ENCODE results near the gene CNTNAP4.

CNTNAP4 gene

DNA sequence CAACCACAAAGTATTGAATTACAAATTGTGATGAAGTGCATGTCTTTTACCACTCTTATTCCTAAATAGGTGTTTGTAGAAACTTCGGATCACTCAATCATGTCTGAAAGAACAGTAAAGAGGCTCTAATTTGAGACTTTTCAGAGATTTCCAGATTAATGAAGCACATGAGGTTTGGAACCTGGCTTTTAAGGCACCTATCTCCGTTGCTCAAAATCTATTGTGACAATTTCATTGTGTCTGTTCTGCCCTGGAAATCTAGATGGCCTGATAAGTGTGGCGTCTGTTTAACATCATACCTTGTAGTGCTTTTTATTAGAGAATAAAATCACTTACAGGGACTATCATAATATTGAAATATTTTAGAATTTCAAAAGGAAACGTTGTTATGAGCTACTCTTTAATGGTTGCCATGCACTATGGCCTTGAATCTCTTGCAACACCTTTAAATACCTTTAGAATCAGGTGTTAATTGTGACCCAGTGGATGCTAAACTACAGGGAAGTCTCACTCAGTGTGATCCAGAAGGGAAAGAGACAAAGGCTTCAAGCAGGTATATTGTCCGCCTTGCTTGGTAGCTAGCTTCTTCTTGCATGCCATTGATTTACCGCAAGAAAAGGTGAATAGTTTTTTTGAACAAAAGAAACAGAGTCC, 210.3 kb downstream of the CNTNAP4 start:
- Histone ChIP-seq H3K9ac (ENCODE audit: low read length) (no peak overlapping the region), H3K27ac (ENCODE audit: low read depth, low read length) (no peak overlapping the region), H3K36me3 (ENCODE audit: control insufficient read depth, insufficient read depth, low read length) (no peaks in the 10 kb centered on the region), H3K27me3 (ENCODE audit: control insufficient read depth, insufficient read depth, low read length) (peaks cover 51% of the 10 kb centered on the region), H3K4me3 (ENCODE audit: low read depth, low read length) (no peak overlapping the region), H3K4me1 (ENCODE audit: control insufficient read depth, insufficient read depth, low read length) (no peaks in the 10 kb centered on the region), H3K9me3 (ENCODE audit: control insufficient read depth, insufficient read depth, low read depth, low read length) (no peaks in the 10 kb centered on the region)

DNA sequence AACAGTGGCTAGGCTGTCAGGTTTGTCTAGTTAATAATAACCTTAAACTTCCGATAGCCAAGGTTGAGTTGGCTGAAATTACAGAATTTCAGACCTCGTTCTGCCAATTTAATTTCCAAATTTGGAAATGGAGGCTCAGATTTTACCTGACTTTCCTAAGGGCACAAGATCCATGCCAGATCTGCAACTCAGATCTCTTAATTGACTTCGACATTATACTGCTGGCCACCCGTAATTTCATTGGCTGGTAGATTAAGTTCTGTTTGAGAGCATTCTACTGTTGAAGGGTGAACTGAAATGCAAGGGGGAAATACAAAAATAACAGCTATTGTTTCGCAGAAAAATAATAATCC, 210.8 kb downstream of the CNTNAP4 start:
- H3K27me3 ChIP-seq (ENCODE audit: control insufficient read depth, insufficient read depth, low read length), result peaks cover 48% of the 10 kb centered on the region
- H3K27ac ChIP-seq (ENCODE audit: low read depth, low read length), result no peak overlapping the region
- H3K4me1 ChIP-seq (ENCODE audit: control insufficient read depth, insufficient read depth, low read length), result no peaks in the 10 kb centered on the region
- no peaks in the 10 kb centered on the region for H3K36me3 ChIP-seq (ENCODE audit: control insufficient read depth, insufficient read depth, low read length)
- no peak overlapping the region for H3K4me3 ChIP-seq (ENCODE audit: low read depth, low read length)
- no peak overlapping the region for H3K9ac ChIP-seq (ENCODE audit: low read length)
- no peaks in the 10 kb centered on the region for H3K9me3 ChIP-seq (ENCODE audit: control insufficient read depth, insufficient read depth, low read depth, low read length)

DNA sequence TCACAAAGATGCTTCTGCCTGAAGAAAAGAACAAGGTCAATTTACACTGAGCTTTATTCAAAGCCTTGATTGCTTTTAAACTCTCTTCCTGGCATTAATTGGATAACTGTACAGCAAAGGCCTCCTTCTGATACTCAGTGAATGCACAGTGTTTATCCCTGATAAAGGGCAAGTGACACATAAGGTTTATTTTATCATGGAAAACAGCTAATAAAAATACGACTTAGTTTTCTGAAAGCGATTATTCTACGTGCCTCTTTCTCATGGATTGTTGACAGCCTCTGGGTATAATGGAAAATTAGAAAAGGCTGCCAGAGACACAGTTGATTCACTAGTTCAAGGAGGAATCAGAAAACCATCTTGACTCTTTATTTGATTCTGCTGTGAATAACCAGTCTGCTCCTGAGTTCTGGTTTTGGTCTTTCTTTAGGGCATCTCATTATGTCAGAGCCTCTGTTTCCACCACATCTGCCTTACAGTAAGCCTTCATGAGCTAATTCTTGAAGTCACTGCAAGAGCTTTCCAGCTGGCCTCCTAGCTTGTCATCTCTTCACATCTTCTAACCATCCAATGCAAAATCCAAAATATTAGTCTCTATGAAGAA, 212.9 kb downstream of the CNTNAP4 start:
- H3K9ac ChIP-seq (ENCODE audit: low read length), result no peak overlapping the region
- no peaks in the 10 kb centered on the region for H3K36me3 ChIP-seq (ENCODE audit: control insufficient read depth, insufficient read depth, low read length)
- H3K4me1 ChIP-seq (ENCODE audit: control insufficient read depth, insufficient read depth, low read length), result no peaks in the 10 kb centered on the region
- no peaks in the 10 kb centered on the region for H3K9me3 ChIP-seq (ENCODE audit: control insufficient read depth, insufficient read depth, low read depth, low read length)
- peaks cover 39% of the 10 kb centered on the region for H3K27me3 ChIP-seq (ENCODE audit: control insufficient read depth, insufficient read depth, low read length)
- no peak overlapping the region for H3K27ac ChIP-seq (ENCODE audit: low read depth, low read length)
- H3K4me3 ChIP-seq (ENCODE audit: low read depth, low read length), result no peak overlapping the region

DNA sequence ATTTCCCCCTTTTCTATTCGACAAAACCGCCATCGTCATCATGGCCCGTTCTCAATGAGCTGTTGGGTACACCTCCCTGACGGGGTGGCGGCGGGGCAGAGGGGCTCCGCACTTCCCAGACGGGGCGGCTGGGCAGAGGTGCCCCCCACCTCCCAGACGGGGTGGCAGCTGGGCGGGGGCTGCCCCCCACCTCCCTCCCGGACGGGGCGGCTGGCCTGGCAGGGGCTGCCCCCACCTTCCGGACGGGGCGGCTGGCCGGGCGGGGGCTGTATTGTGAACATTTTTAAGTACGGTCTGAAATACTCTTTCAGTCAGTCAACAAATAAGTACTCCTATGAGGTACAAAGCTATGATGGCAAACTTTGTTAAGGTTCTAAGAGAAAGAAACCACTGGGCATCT, 222.8 kb downstream of the CNTNAP4 start:
- no peak overlapping the region for H3K9ac ChIP-seq (ENCODE audit: low read length)
- no peaks in the 10 kb centered on the region for H3K9me3 ChIP-seq (ENCODE audit: control insufficient read depth, insufficient read depth, low read depth, low read length)
- no peaks in the 10 kb centered on the region for H3K4me1 ChIP-seq (ENCODE audit: control insufficient read depth, insufficient read depth, low read length)
- no peak overlapping the region for H3K4me3 ChIP-seq (ENCODE audit: low read depth, low read length)
- no peaks in the 10 kb centered on the region for H3K27me3 ChIP-seq (ENCODE audit: control insufficient read depth, insufficient read depth, low read length)
- no peaks in the 10 kb centered on the region for H3K36me3 ChIP-seq (ENCODE audit: control insufficient read depth, insufficient read depth, low read length)
- H3K27ac ChIP-seq (ENCODE audit: low read depth, low read length), result no peak overlapping the region

DNA sequence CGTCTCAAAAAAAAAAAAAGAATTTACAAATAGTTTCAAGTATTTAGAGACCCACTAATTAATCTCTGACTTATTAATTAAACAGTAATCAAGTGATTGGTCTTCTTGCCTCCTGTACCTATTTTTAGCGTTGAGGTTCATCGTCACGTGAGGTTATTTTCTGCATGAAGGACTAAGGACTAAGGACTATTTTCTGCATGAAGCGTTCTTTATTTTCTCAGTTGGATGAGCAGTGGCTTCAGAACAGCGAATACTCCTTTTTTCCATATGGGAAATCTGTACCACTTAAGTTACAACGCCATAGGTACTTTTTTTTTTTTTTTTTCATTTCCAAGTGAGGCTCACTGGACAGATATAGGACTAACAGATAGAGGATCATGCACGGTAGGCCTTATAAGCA, 224.9 kb downstream of the CNTNAP4 start:
- Histone ChIP-seq H3K27ac (ENCODE audit: low read depth, low read length) (no peak overlapping the region), H3K4me1 (ENCODE audit: control insufficient read depth, insufficient read depth, low read length) (no peaks in the 10 kb centered on the region)

DNA sequence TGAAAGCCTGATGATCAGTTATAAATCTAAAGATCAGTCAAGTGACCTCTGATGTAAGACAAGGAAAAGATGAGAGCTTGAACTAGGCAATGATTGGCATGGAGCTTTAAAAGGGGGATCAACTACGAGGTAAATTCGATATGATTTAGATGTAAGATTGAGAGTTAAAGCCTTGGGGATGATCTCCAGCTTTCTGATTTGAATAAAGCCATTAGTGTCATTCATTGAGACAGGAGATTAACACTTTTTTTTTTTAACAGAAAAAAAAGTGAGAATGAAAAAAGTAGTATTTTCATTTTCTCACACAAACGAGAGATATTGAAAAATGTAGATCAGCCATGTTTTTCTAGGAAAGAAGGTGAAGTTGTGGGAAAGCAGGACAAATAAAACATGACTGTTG, 225.4 kb downstream of the CNTNAP4 start:
- H3K36me3 ChIP-seq (ENCODE audit: control insufficient read depth, insufficient read depth, low read length), result no peaks in the 10 kb centered on the region
- H3K27me3 ChIP-seq (ENCODE audit: control insufficient read depth, insufficient read depth, low read length), result no peaks in the 10 kb centered on the region
- no peaks in the 10 kb centered on the region for H3K4me1 ChIP-seq (ENCODE audit: control insufficient read depth, insufficient read depth, low read length)
- H3K9me3 ChIP-seq (ENCODE audit: control insufficient read depth, insufficient read depth, low read depth, low read length), result no peaks in the 10 kb centered on the region
- no peak overlapping the region for H3K27ac ChIP-seq (ENCODE audit: low read depth, low read length)
- no peak overlapping the region for H3K4me3 ChIP-seq (ENCODE audit: low read depth, low read length)
- H3K9ac ChIP-seq (ENCODE audit: low read length), result no peak overlapping the region

More for the DNA sequence above, 224.9 kb downstream of the CNTNAP4 start:
- H3K9me3 ChIP-seq (ENCODE audit: control insufficient read depth, insufficient read depth, low read depth, low read length), result no peaks in the 10 kb centered on the region
- no peaks in the 10 kb centered on the region for H3K36me3 ChIP-seq (ENCODE audit: control insufficient read depth, insufficient read depth, low read length)
- H3K27me3 ChIP-seq (ENCODE audit: control insufficient read depth, insufficient read depth, low read length), result no peaks in the 10 kb centered on the region
- no peak overlapping the region for H3K9ac ChIP-seq (ENCODE audit: low read length)
- H3K4me3 ChIP-seq (ENCODE audit: low read depth, low read length), result no peak overlapping the region

DNA sequence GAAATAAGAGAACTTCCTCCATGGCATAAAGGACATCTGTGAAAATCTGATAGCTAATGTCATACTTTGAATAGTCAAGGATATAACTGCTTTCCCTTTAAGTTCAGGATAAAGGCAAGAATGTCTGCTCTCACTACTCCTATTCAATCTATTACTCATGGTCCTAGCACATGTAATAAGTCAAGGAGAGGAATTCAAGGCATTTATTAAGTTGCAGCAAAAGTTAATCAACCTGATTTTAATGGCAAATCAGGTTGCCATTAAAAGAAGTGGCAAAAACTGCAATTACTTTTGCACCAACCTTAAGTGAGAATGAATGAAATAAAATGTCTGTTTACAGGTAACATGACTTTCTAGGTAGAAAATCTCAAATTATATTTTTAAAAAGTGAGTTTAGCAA, 225.9 kb downstream of the CNTNAP4 start:
- Histone ChIP-seq H3K4me1 (ENCODE audit: control insufficient read depth, insufficient read depth, low read length) (no peaks in the 10 kb centered on the region), H3K9me3 (ENCODE audit: control insufficient read depth, insufficient read depth, low read depth, low read length) (no peaks in the 10 kb centered on the region), H3K36me3 (ENCODE audit: control insufficient read depth, insufficient read depth, low read length) (no peaks in the 10 kb centered on the region), H3K27ac (ENCODE audit: low read depth, low read length) (no peak overlapping the region), H3K27me3 (ENCODE audit: control insufficient read depth, insufficient read depth, low read length) (no peaks in the 10 kb centered on the region), H3K9ac (ENCODE audit: low read length) (no peak overlapping the region), H3K4me3 (ENCODE audit: low read depth, low read length) (no peak overlapping the region)

DNA sequence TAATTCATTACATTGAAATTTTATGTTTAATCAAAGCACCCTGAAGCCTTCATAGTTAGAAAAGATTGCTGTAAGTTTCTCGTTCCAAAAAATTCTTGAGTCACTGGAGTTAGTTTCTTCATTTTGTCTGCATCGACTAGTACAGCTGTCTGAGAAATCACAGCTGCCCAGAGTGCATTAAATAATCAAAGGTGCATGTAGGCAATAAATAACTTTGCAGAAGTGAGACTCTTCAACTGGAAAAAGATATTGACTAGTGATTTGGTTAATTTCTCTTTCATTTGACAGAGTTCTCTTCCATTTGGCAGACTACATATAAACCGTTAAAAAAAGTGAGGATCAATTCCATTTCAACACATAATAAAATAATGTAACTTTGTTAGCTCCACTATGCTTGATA, 234.0 kb downstream of the CNTNAP4 start:
- Histone ChIP-seq H3K4me1 (ENCODE audit: control insufficient read depth, insufficient read depth, low read length) (no peaks in the 10 kb centered on the region), H3K9ac (ENCODE audit: low read length) (no peak overlapping the region), H3K4me3 (ENCODE audit: low read depth, low read length) (no peak overlapping the region), H3K36me3 (ENCODE audit: control insufficient read depth, insufficient read depth, low read length) (no peaks in the 10 kb centered on the region), H3K9me3 (ENCODE audit: control insufficient read depth, insufficient read depth, low read depth, low read length) (no peaks in the 10 kb centered on the region), H3K27me3 (ENCODE audit: control insufficient read depth, insufficient read depth, low read length) (peaks cover 3% of the 10 kb centered on the region; the same call in 1 of the 2 replicates), H3K27ac (ENCODE audit: low read depth, low read length) (no peak overlapping the region)

DNA sequence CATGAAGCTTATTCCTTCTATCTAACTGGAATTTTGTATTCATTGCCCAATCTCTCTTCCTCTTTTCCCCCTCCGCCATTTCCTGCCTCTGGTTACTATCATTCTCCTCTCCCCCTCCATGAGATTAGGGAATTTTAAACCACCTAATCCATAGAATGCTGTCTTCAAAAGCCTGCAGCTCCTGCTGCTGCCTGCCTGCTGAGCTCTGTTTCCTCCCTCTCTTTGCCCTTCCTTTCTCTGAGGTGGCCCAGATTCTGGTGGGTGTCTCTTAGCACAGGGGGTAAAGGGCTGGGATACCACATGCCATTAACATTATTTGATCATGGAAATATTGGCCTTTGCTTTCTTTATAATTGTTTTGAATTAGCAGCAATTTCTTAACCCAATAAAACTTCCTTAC, 241.6 kb downstream of the CNTNAP4 start:
- Histone ChIP-seq H3K4me1 (ENCODE audit: control insufficient read depth, insufficient read depth, low read length) (peaks cover 15% of the 10 kb centered on the region), H3K4me3 (ENCODE audit: low read depth, low read length) (no peak overlapping the region), H3K9ac (ENCODE audit: low read length) (no peak overlapping the region), H3K27ac (ENCODE audit: low read depth, low read length) (no peak overlapping the region), H3K27me3 (ENCODE audit: control insufficient read depth, insufficient read depth, low read length) (no peaks in the 10 kb centered on the region), H3K9me3 (ENCODE audit: control insufficient read depth, insufficient read depth, low read depth, low read length) (no peaks in the 10 kb centered on the region), H3K36me3 (ENCODE audit: control insufficient read depth, insufficient read depth, low read length) (no peaks in the 10 kb centered on the region)

DNA sequence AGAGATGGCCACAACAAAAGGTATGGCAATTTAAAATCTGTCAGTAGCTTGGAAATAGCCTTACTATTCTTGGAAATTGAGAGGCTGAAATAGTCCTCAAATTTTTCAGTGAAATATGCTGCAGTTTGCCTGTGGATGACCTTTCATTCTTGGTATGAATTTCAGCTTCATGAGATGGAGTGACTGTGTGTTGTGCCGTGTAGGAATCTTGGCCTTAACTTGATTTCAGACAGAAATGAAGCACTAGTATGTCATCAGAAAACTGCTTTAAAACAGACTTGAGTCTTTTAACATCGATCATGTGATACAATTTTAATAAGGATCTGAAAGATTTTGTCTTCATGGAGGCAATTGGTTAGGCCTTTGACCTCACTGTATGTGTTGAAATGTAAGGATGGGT, 247.2 kb downstream of the CNTNAP4 start:
- Histone ChIP-seq H3K27me3 (ENCODE audit: control insufficient read depth, insufficient read depth, low read length) (no peaks in the 10 kb centered on the region), H3K4me3 (ENCODE audit: low read depth, low read length) (no peak overlapping the region), H3K36me3 (ENCODE audit: control insufficient read depth, insufficient read depth, low read length) (no peaks in the 10 kb centered on the region), H3K9ac (ENCODE audit: low read length) (no peak overlapping the region), H3K4me1 (ENCODE audit: control insufficient read depth, insufficient read depth, low read length) (peaks cover 6% of the 10 kb centered on the region; the same call in 1 of the 2 replicates), H3K9me3 (ENCODE audit: control insufficient read depth, insufficient read depth, low read depth, low read length) (no peaks in the 10 kb centered on the region), H3K27ac (ENCODE audit: low read depth, low read length) (no peak overlapping the region)

DNA sequence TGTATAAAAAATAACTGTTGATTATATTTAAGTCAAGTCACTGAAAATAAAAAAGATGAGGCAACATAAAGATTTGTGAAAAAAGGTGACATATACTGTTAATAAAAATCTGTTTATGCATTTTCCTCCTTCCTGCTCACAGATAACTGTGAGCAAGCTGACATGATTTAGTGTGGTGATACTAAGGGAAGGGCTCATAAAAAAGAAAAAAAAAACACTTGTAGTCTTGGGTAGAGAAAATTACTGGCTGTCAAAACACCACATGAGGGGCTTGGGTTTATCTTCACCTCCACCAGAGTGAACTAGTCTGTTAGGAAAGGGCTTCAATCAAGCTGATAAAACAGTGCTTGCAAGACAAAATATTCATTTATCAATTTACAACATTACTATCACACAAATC, 247.6 kb downstream of the CNTNAP4 start:
- Histone ChIP-seq H3K9me3 (ENCODE audit: control insufficient read depth, insufficient read depth, low read depth, low read length) (no peaks in the 10 kb centered on the region), H3K27me3 (ENCODE audit: control insufficient read depth, insufficient read depth, low read length) (no peaks in the 10 kb centered on the region), H3K4me3 (ENCODE audit: low read depth, low read length) (no peak overlapping the region), H3K36me3 (ENCODE audit: control insufficient read depth, insufficient read depth, low read length) (no peaks in the 10 kb centered on the region), H3K4me1 (ENCODE audit: control insufficient read depth, insufficient read depth, low read length) (peaks cover 2% of the 10 kb centered on the region; the same call in 1 of the 2 replicates), H3K27ac (ENCODE audit: low read depth, low read length) (no peak overlapping the region), H3K9ac (ENCODE audit: low read length) (no peak overlapping the region)

All from HUES6 (cell line).